Upper lobe of right lung (tissue), 1 donor: ENCODE data around the gene COLEC12. TPM values are rescaled to one million over a fixed set of nuclear protein-coding genes. Genes with fewer than 3 reads are reported as not detected.
"Not testable (repeated sequence)": the region's sequence is repeated elsewhere in the genome, so short reads cannot be mapped to it uniquely, and the experiment has no call there.

Experiments used
- ATAC-seq: fragments of 200-7000 bp; cut with Tn5 transposase; one replicate; pipeline ENCODE4 v1.9.1; 2020; ENCODE audit warnings: mild to moderate bottlenecking, moderate library complexity
- DNase-seq: peaks from one replicate; pipeline ENCODE4 v3.0.0-alpha.2; 2020
- H3K27ac ChIP-seq: fragments of 200-600 bp; one replicate; pipeline ENCODE4 v1.8.0; 2022
- H3K27me3 ChIP-seq: fragments of 200-600 bp; one replicate; pipeline ENCODE4 v1.8.0; 2022; ENCODE audit warnings: mild to moderate bottlenecking
- H3K36me3 ChIP-seq: fragments of 200-600 bp; one replicate; pipeline ENCODE4 v1.8.0; 2022
- H3K4me1 ChIP-seq: fragments of 200-600 bp; one replicate; pipeline ENCODE4 v1.8.0; 2022
- H3K4me3 ChIP-seq: fragments of 200-600 bp; one replicate; pipeline ENCODE4 v1.8.0; 2022; ENCODE audit warnings: mild to moderate bottlenecking
- H3K9me3 ChIP-seq: fragments of 200-600 bp; one replicate; pipeline ENCODE4 v1.8.0; 2022
- intact Hi-C: fragments of 100-400 bp; cut with DNase I; formaldehyde crosslinking; loops from one replicate; pipeline ENCODE4 v1.11.0; 2022
- total RNA-seq: library from RNA; stranded (reverse); fragmentation: NEBNext Ultra II Directional; extraction: Animal tissue kit (Norgen Biotek cat#: 25700); gene quantifications from one replicate; pipeline ENCODE4 v1.2.1, GENCODE V29; 2021
- TF ChIP-seq, protein P1 (sequence below): fragments of 200-600 bp; IDR thresholded peaks from one replicate; pipeline ENCODE4 v1.8.0; 2022; ENCODE audit warnings: antibody characterized with exemption
- donor health status: DM: no; HTN: yes; CAD: no; lungs with severe emphysema.

Gene COLEC12
- total RNA-seq, 1 donor from 2014 or later, result 55.2 TPM

- ATAC-seq (peak; percentile 55), DNase-seq (no peak)
- H3K9me3 ChIP-seq, result no peaks in the 10 kb centered on the region
- TF ChIP-seq, protein P1, sequence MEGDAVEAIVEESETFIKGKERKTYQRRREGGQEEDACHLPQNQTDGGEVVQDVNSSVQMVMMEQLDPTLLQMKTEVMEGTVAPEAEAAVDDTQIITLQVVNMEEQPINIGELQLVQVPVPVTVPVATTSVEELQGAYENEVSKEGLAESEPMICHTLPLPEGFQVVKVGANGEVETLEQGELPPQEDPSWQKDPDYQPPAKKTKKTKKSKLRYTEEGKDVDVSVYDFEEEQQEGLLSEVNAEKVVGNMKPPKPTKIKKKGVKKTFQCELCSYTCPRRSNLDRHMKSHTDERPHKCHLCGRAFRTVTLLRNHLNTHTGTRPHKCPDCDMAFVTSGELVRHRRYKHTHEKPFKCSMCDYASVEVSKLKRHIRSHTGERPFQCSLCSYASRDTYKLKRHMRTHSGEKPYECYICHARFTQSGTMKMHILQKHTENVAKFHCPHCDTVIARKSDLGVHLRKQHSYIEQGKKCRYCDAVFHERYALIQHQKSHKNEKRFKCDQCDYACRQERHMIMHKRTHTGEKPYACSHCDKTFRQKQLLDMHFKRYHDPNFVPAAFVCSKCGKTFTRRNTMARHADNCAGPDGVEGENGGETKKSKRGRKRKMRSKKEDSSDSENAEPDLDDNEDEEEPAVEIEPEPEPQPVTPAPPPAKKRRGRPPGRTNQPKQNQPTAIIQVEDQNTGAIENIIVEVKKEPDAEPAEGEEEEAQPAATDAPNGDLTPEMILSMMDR, result no peak
- H3K27ac ChIP-seq, result no peak overlapping the region
- no peaks in the 10 kb centered on the region for H3K36me3 ChIP-seq
- no peak overlapping the region for H3K4me3 ChIP-seq
- no peaks in the 10 kb centered on the region for H3K27me3 ChIP-seq
- no peaks in the 10 kb centered on the region for H3K4me1 ChIP-seq
- intact Hi-C loops, result no loop called here
Measured at GRCh38 chr18:410047-410455, 90.5 kb downstream of the COLEC12 start.

- Histone ChIP-seq H3K4me3 (no peak overlapping the region), H3K4me1 (no peaks in the 10 kb centered on the region), H3K9me3 (peaks cover 9% of the 10 kb centered on the region), H3K27me3 (no peaks in the 10 kb centered on the region), H3K36me3 (no peaks in the 10 kb centered on the region), H3K27ac (no peak overlapping the region)
- TF ChIP-seq, protein P1, result no peak
- intact Hi-C loops, result no loop called here
- ATAC-seq (no peak), DNase-seq (no peak)
Measured at GRCh38 chr18:408367-408766, 92.1 kb downstream of the COLEC12 start.

DNA sequence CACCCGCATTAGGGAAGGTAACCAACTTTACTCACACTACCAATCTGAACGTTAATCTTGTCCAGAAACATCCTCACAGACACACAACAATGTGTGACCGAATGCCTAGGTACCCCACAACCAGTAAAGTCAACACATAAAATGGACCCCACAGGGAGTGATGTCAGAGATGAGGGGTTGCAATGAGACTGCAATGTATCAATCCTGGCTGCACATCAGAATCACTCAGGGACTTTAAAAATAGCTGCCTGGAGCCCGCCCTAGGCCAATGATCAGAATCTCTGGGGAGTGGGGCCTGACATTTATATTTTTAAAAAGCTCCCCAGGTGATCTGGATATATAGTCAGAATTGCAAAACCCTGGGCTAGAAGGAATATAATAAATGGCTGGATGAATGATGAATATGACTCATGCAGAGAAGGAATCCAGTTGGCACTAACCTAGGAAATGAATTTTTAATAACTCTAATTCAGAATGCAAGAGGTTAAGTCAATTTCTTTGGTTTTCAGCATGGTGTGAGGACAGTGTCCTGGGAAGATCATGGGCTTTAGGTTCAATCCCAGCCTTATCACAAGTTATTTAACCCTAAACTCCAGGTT is 92.8 kb downstream of the COLEC12 start:
- intact Hi-C loops, result no loop called here
- H3K27me3 ChIP-seq, result no peaks in the 10 kb centered on the region
- TF ChIP-seq, protein P1, result no peak
- H3K9me3 ChIP-seq, result peaks cover 9% of the 10 kb centered on the region
- H3K36me3 ChIP-seq, result no peaks in the 10 kb centered on the region
- ATAC-seq (no peak), DNase-seq (no peak)
- H3K4me1 ChIP-seq, result no peaks in the 10 kb centered on the region
- H3K4me3 ChIP-seq, result no peak overlapping the region
- H3K27ac ChIP-seq, result no peak overlapping the region

DNA sequence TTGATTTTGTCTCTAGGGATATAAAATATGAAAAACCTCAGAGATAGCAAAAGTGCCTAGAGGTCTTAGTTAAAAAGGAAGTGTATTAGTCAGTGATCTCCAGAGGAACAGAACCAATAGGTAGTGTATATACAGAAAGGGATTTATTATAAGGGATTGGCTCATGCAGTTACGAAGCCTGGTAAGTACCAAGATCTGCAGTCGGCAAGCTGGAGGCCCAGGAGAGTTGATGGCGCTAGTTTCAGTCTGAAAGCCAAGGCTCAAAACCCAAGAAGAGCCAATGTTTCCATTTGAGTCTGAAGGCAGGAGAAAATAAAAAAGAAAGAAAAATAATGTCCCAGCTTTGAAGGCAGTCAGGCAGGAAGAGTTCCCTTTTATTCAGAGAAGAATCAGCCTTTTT is 93.3 kb downstream of the COLEC12 start:
- H3K27ac ChIP-seq, result no peak overlapping the region
- TF ChIP-seq, protein P1, result no peak
- no peaks in the 10 kb centered on the region for H3K27me3 ChIP-seq
- H3K9me3 ChIP-seq, result peaks cover 9% of the 10 kb centered on the region
- H3K4me3 ChIP-seq, result no peak overlapping the region
- DNase-seq, result no peak
- no peak for ATAC-seq
- no peaks in the 10 kb centered on the region for H3K4me1 ChIP-seq
- no peaks in the 10 kb centered on the region for H3K36me3 ChIP-seq
- intact Hi-C loops, result no loop called here

DNA sequence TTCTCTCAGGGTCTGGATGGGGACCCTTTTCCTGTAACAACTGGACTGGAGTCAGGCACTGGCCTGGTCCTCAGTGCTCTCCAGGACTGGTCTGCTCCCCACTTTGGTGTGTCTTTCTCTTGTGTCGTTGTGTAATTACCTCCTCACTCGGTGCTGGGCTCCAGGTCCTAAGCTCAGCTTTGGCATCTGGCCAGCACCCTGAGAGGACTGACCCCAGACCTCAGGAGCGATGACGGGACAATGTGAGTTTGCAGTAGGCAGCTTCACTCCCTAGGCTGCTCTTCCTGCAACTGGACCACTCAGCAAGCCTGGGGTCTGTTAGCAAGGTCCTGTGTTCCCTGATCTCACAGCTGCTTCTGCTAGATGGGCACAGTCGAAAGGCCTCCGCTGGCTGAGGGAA is 93.8 kb downstream of the COLEC12 start:
- no peak overlapping the region for H3K27ac ChIP-seq
- no peak for ATAC-seq

DNA sequence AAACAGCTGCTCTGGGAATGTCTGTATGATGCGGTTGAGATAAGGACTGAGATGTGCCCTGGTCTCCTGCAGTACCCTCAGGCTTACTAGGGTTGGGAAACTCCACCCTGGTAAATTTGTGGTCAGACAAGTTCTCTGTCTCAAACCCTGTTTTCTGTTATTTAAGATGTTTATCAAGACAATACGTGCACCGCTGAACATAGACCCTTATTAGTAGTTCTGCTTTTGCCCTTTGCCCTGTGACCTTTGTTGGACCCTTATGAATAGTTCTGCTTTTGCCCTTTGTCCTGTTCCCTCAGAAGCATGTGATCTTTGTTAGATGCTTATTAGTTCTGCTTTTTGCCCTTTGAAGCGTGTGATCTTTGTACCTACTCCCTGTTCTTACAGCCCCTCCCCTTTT is 95.5 kb downstream of the COLEC12 start:
- H3K27ac ChIP-seq, H3K4me3 ChIP-seq, H3K4me1 ChIP-seq, H3K9me3 ChIP-seq, intact Hi-C loops, H3K36me3 ChIP-seq, H3K27me3 ChIP-seq, DNase-seq, ATAC-seq: not testable (repeated sequence)

More for the DNA sequence above, 93.8 kb downstream of the COLEC12 start:
- intact Hi-C loops, result no loop called here
- Histone ChIP-seq H3K4me3 (no peak overlapping the region), H3K27me3 (no peaks in the 10 kb centered on the region), H3K9me3 (peaks cover 9% of the 10 kb centered on the region), H3K4me1 (no peaks in the 10 kb centered on the region), H3K36me3 (no peaks in the 10 kb centered on the region)
- DNase-seq, result no peak
- TF ChIP-seq, protein P1, result no peak
